ENCODE data around the gene CAMK2B. TPM values are rescaled to one million over a fixed set of nuclear protein-coding genes. Genes with fewer than 3 reads are reported as not detected.

The CAMK2B gene
- total and polyA plus RNA-seq, 2 of the 13 experiments (the other 11 are each of a cell fraction or from before 2014, with no cell fraction given): 0.27 to 0.48 TPM

DNA sequence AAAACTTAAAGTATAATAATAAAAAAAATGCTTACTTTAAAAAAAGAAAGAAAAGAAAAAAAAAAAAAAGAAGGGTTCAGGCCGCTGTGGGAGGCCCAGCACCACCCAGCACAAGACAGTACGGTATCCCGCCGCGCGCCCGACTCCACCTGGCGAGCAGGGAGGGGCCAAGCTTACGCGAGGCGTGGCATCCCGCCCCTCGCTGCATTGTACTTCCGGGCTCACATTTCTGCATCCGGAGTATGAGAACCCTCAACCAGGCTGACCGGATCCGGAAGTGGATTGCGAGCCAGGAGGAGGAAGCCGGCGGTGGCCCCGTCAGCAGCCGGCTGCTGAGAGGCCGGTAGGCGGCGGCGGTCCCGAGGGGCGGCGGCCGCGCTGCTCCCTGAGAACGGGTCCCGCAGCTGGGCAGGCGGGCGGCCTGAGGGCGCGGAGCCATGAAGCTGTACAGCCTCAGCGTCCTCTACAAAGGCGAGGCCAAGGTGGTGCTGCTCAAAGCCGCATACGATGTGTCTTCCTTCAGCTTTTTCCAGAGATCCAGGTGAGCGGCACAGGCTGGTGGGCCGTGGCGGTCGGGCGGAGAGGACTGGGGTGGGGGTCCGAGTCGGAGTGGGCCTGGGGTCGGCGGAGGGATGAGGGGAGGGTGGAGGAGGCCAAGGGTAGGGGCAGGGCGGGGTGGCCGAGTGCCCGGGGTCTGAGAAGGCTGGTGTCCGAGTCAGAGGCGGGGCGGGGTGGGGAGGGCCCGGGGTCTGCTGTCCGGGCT lies 124.5 kb downstream of the CAMK2B start, which contains the start of gene YKT6 (continued):
- TF ChIP-seq, protein P1, sequence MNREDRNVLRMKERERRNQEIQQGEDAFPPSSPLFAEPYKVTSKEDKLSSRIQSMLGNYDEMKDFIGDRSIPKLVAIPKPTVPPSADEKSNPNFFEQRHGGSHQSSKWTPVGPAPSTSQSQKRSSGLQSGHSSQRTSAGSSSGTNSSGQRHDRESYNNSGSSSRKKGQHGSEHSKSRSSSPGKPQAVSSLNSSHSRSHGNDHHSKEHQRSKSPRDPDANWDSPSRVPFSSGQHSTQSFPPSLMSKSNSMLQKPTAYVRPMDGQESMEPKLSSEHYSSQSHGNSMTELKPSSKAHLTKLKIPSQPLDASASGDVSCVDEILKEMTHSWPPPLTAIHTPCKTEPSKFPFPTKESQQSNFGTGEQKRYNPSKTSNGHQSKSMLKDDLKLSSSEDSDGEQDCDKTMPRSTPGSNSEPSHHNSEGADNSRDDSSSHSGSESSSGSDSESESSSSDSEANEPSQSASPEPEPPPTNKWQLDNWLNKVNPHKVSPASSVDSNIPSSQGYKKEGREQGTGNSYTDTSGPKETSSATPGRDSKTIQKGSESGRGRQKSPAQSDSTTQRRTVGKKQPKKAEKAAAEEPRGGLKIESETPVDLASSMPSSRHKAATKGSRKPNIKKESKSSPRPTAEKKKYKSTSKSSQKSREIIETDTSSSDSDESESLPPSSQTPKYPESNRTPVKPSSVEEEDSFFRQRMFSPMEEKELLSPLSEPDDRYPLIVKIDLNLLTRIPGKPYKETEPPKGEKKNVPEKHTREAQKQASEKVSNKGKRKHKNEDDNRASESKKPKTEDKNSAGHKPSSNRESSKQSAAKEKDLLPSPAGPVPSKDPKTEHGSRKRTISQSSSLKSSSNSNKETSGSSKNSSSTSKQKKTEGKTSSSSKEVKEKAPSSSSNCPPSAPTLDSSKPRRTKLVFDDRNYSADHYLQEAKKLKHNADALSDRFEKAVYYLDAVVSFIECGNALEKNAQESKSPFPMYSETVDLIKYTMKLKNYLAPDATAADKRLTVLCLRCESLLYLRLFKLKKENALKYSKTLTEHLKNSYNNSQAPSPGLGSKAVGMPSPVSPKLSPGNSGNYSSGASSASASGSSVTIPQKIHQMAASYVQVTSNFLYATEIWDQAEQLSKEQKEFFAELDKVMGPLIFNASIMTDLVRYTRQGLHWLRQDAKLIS (CRISPR knock-in tag; IDR thresholded peaks at IDR 0.05): no peak
- TF ChIP-seq POLR2G (IDR thresholded peaks at IDR 0.05; ENCODE audit: low read depth, low read length) (peak; percentile 93), FOXO1 (CRISPR knock-in tag; IDR thresholded peaks at IDR 0.05) (peak; percentile 42; the same call in 1 of the 2 replicates), ZNF484 (CRISPR knock-in tag; IDR thresholded peaks at IDR 0.05; ENCODE audit: borderline replicate concordance, low read depth) (no peak), ZNF564 (CRISPR knock-in tag; IDR thresholded peaks at IDR 0.05) (no peak), EZH2 (conservative IDR thresholded peaks at IDR 0.05; ENCODE audit: low read depth, low read length) (no peak), ZNF724P (CRISPR knock-in tag; IDR thresholded peaks at IDR 0.05; ENCODE audit: borderline replicate concordance) (no peak), SMAD3 (CRISPR knock-in tag; IDR thresholded peaks at IDR 0.05) (0 out of 2 replicates have a peak, but pooled peaks have one; percentile 25), ATF1 (CRISPR knock-in tag; IDR thresholded peaks at IDR 0.05) (no peak), NFIC (IDR thresholded peaks at IDR 0.05; ENCODE audit: low read length) (no peak), ZFP82 (CRISPR knock-in tag; IDR thresholded peaks at IDR 0.05; ENCODE audit: borderline replicate concordance) (no peak; the same call in 1 of the 2 replicates), RARA (CRISPR knock-in tag; IDR thresholded peaks at IDR 0.05) (no peak), HCFC1 (IDR thresholded peaks at IDR 0.05; ENCODE audit: low read depth, low read length) (peak; percentile 67), MXD4 (CRISPR knock-in tag; IDR thresholded peaks at IDR 0.05) (0 out of 2 replicates have a peak, but pooled peaks have one; percentile 67), ZNF777 (CRISPR knock-in tag; IDR thresholded peaks at IDR 0.05) (0 out of 2 replicates have a peak, but pooled peaks have one; percentile 20), CEBPG (CRISPR knock-in tag; IDR thresholded peaks at IDR 0.05) (no peak; the same call in 1 of the 2 replicates), REPIN1 (CRISPR knock-in tag; IDR thresholded peaks at IDR 0.05; ENCODE audit: borderline replicate concordance, low read depth) (peak; percentile 52; the same call in 1 of the 2 replicates), ZNF792 (CRISPR knock-in tag; IDR thresholded peaks at IDR 0.05) (peak; percentile 66; the same call in 1 of the 2 replicates), ZNF224 (CRISPR knock-in tag; IDR thresholded peaks at IDR 0.05) (no peak), SP5 (CRISPR knock-in tag; IDR thresholded peaks at IDR 0.05; ENCODE audit: borderline replicate concordance, low read depth) (peak; percentile 86), ZNF30 (CRISPR knock-in tag; IDR thresholded peaks at IDR 0.05) (no peak), SRF (IDR thresholded peaks at IDR 0.05; ENCODE audit: low read depth, low read length) (no peak), ZNF446 (CRISPR knock-in tag; IDR thresholded peaks at IDR 0.05) (no peak), GLI4 (CRISPR knock-in tag; IDR thresholded peaks at IDR 0.05; ENCODE audit: borderline replicate concordance) (no peak), ZSCAN31 (CRISPR knock-in tag; IDR thresholded peaks at IDR 0.05; ENCODE audit: low read depth) (peak; percentile 86; the same call in 1 of the 2 replicates)
- TF ChIP-seq, protein P2, sequence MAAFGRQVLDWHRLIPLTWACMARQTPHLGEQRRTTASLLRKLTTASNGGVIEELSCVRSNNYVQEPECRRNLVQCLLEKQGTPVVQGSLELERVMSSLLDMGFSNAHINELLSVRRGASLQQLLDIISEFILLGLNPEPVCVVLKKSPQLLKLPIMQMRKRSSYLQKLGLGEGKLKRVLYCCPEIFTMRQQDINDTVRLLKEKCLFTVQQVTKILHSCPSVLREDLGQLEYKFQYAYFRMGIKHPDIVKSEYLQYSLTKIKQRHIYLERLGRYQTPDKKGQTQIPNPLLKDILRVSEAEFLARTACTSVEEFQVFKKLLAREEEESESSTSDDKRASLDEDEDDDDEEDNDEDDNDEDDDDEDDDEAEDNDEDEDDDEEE (CRISPR knock-in tag; IDR thresholded peaks at IDR 0.05): no peak
- TF ChIP-seq, protein P3, sequence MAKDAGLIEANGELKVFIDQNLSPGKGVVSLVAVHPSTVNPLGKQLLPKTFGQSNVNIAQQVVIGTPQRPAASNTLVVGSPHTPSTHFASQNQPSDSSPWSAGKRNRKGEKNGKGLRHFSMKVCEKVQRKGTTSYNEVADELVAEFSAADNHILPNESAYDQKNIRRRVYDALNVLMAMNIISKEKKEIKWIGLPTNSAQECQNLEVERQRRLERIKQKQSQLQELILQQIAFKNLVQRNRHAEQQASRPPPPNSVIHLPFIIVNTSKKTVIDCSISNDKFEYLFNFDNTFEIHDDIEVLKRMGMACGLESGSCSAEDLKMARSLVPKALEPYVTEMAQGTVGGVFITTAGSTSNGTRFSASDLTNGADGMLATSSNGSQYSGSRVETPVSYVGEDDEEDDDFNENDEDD (CRISPR knock-in tag; IDR thresholded peaks at IDR 0.05; ENCODE audit: borderline replicate concordance): peak; percentile 68; the same call in 1 of the 2 replicates
